H9 (cell line): Measurements from ENCODE around the gene ZNF775. TPM values are rescaled to one million over a fixed set of nuclear protein-coding genes. Genes with fewer than 3 reads are reported as not detected.

ENCODE experiments used
- DNase-seq: peaks from one replicate; pipeline ENCODE4 v3.0.0-alpha.2; 2017
- H2AFZ ChIP-seq: one replicate; pipeline ENCODE4 v1.6.1; 2013; ENCODE audit warnings: mild to moderate bottlenecking, low read length, control low read depth, moderate library complexity
- H2AK5ac ChIP-seq: 2 replicates; pipeline ENCODE4 v1.6.1; 2013; ENCODE audit warnings: low read length, control low read depth, mixed read lengths; ENCODE audit not compliant: insufficient read length
- H2BK120ac ChIP-seq: one replicate; pipeline ENCODE4 v1.6.1; 2013; ENCODE audit warnings: low read depth, mild to moderate bottlenecking, low read length, control low read depth, inconsistent platforms; ENCODE audit not compliant: poor library complexity, severe bottlenecking
- H2BK12ac ChIP-seq: 2 replicates; pipeline ENCODE4 v1.6.1; 2013; ENCODE audit warnings: low read length, control low read depth, mixed read lengths, low read depth; ENCODE audit not compliant: insufficient read length
- H2BK15ac ChIP-seq: 2 replicates; pipeline ENCODE4 v1.6.1; 2013; ENCODE audit warnings: low read depth, low read length, control low read depth
- H2BK20ac ChIP-seq: one replicate; pipeline ENCODE4 v1.6.1; 2013; ENCODE audit warnings: low read depth, mild to moderate bottlenecking, low read length, control low read depth, inconsistent platforms; ENCODE audit not compliant: poor library complexity, severe bottlenecking
- H2BK5ac ChIP-seq: 2 replicates; pipeline ENCODE4 v1.6.1; 2013; ENCODE audit warnings: low read length, control low read depth, mixed read lengths; ENCODE audit not compliant: insufficient read length
- H3K14ac ChIP-seq: 2 replicates; pipeline ENCODE4 v1.6.1; 2013; ENCODE audit warnings: low read length, control low read depth; ENCODE audit not compliant: insufficient read depth
- H3K18ac ChIP-seq: 2 replicates; pipeline ENCODE4 v1.6.1; 2013; ENCODE audit warnings: low read depth, mild to moderate bottlenecking, mixed read lengths, low read length, control low read depth; ENCODE audit not compliant: insufficient read length
- H3K23ac ChIP-seq: 2 replicates; pipeline ENCODE4 v1.6.1; 2013; ENCODE audit warnings: low read length, control low read depth, mixed read lengths, low read depth; ENCODE audit not compliant: insufficient read length
- H3K23me2 ChIP-seq: 2 replicates; pipeline ENCODE4 v1.6.1; 2013; ENCODE audit warnings: low read depth, mild to moderate bottlenecking, mixed read lengths, low read length, control low read depth; ENCODE audit not compliant: insufficient read length, poor library complexity, severe bottlenecking
- H3K27ac ChIP-seq: 2 replicates; pipeline ENCODE4 v1.5.1; 2013; ENCODE audit warnings: low read length, control low read depth, mixed read lengths, low read depth; ENCODE audit not compliant: insufficient read length
- H3K27me3 ChIP-seq: 2 replicates; pipeline ENCODE4 v1.6.1; 2013; ENCODE audit warnings: low read length, control low read depth, inconsistent platforms; ENCODE audit not compliant: insufficient read depth
- H3K4ac ChIP-seq: 2 replicates; pipeline ENCODE4 v1.6.1; 2013; ENCODE audit warnings: low read depth, mild to moderate bottlenecking, control low read depth, inconsistent platforms, low read length, moderate library complexity
- H3K4me1 ChIP-seq: 2 replicates; pipeline ENCODE4 v1.6.1; 2013; ENCODE audit warnings: low read length, control low read depth, inconsistent platforms; ENCODE audit not compliant: insufficient read depth
- H3K4me2 ChIP-seq: 2 replicates; pipeline ENCODE4 v1.6.1; 2013; ENCODE audit warnings: low read length, control low read depth, mixed read lengths; ENCODE audit not compliant: insufficient read length, insufficient read depth
- H3K56ac ChIP-seq: 2 replicates; pipeline ENCODE4 v1.6.1; 2013; ENCODE audit warnings: low read depth, mild to moderate bottlenecking, mixed read lengths, low read length, control low read depth; ENCODE audit not compliant: insufficient read length
- H3K79me1 ChIP-seq: 2 replicates; pipeline ENCODE4 v1.6.1; 2013; ENCODE audit warnings: low read depth, mild to moderate bottlenecking, moderate library complexity, low read length, control low read depth, inconsistent platforms; ENCODE audit not compliant: insufficient read depth, poor library complexity, severe bottlenecking
- H3K79me2 ChIP-seq: 2 replicates; pipeline ENCODE4 v1.6.1; 2013; ENCODE audit warnings: low read length, control low read depth, inconsistent platforms; ENCODE audit not compliant: insufficient read depth
- H3K9ac ChIP-seq: 2 replicates; pipeline ENCODE4 v1.6.1; 2013; ENCODE audit warnings: low read length, control low read depth, mixed read lengths; ENCODE audit not compliant: insufficient read length; ENCODE audit errors: extremely low read depth
- H3K9me3 ChIP-seq: one replicate; pipeline ENCODE4 v1.6.1; 2013; ENCODE audit warnings: low read depth, low read length, inconsistent platforms; ENCODE audit not compliant: control insufficient read depth
- H3T11ph ChIP-seq: one replicate; pipeline ENCODE4 v1.6.1; 2013; ENCODE audit warnings: mild to moderate bottlenecking, low read length, control low read depth, inconsistent platforms
- H4K20me1 ChIP-seq: one replicate; pipeline ENCODE4 v1.6.1; 2013; ENCODE audit not compliant: control insufficient read depth, insufficient read length, insufficient read depth
- H4K5ac ChIP-seq: 2 replicates; pipeline ENCODE4 v1.6.1; 2013; ENCODE audit warnings: low read depth, mild to moderate bottlenecking, mixed read lengths, low read length, control low read depth; ENCODE audit not compliant: insufficient read length
- H4K8ac ChIP-seq: replicated peaks from 2 replicates; pipeline ENCODE4 v1.6.1; 2013; ENCODE audit warnings: low read length, control low read depth, mixed read lengths, low read depth; ENCODE audit not compliant: insufficient read length
- H4K91ac ChIP-seq: 2 replicates; pipeline ENCODE4 v1.6.1; 2013; ENCODE audit warnings: low read depth, mild to moderate bottlenecking, moderate library complexity, mixed read lengths, low read length, control low read depth; ENCODE audit not compliant: insufficient read length
- H3K27ac Mint-ChIP-seq, 3 experiments: 2 replicates in 2 of 3; 3 replicates in 1 of 3; pipeline ENCODE4 v1.8.0; 2020 to 2021; ENCODE audit warnings: mixed read lengths in 3 of 3, mild to moderate bottlenecking in 1 of 3, moderate library complexity in 1 of 3
- H3K27me3 Mint-ChIP-seq: 2 replicates; pipeline ENCODE4 v1.8.0; 2021; ENCODE audit warnings: low read depth, mild to moderate bottlenecking, moderate library complexity, mixed read lengths
- H3K36me3 Mint-ChIP-seq, 3 experiments: 2 replicates in 2 of 3; 3 replicates in 1 of 3; pipeline ENCODE4 v1.8.0; 2020 to 2021; ENCODE audit warnings: low read depth in 3 of 3, mixed read lengths in 3 of 3; ENCODE audit not compliant: insufficient read depth in 1 of 3
- H3K4me1 Mint-ChIP-seq, 2 experiments: 2 replicates each; pipeline ENCODE4 v1.8.0; 2020; ENCODE audit warnings: mixed read lengths in 2 of 2
- H3K4me3 Mint-ChIP-seq, 2 experiments: 2 replicates in 1 of 2; 3 replicates in 1 of 2; pipeline ENCODE4 v1.8.0; 2020 to 2021; ENCODE audit warnings: mild to moderate bottlenecking in 2 of 2, mixed read lengths in 2 of 2, moderate library complexity in 1 of 2
- H3K9me3 Mint-ChIP-seq, 2 experiments: 2 replicates in 1 of 2; 3 replicates in 1 of 2; pipeline ENCODE4 v1.8.0; 2020; ENCODE audit warnings: mild to moderate bottlenecking in 2 of 2, mixed read lengths in 2 of 2, moderate library complexity in 1 of 2
- WGBS: extraction: QIAGEN DNeasy Blood & Tissue Kit; methylation state at CpG from one replicate; pipeline ENCODE4 v1.1.7; 2013; ENCODE audit warnings: missing lambda C conversion rate, low lambda C conversion rate, mixed read lengths; ENCODE audit not compliant: insufficient read length; ENCODE audit errors: extremely low coverage; 5-methylcytosine and 5-hydroxymethylcytosine counted together
- total RNA-seq: library from RNA; stranded (reverse); gene quantifications from 2 replicates; pipeline ENCODE4 v1.2.1, GENCODE V29; 2021
- TF ChIP-seq, protein P1 (sequence below): fragments of 200-600 bp; sonication (generic); conservative IDR thresholded peaks from 3 replicates; pipeline ENCODE4 v1.8.0; 2021; ENCODE audit warnings: antibody characterized with exemption, mild to moderate bottlenecking

ZNF775 gene
- total RNA-seq, 1 experiment from 2014 or later = 10.5 TPM

DNA sequence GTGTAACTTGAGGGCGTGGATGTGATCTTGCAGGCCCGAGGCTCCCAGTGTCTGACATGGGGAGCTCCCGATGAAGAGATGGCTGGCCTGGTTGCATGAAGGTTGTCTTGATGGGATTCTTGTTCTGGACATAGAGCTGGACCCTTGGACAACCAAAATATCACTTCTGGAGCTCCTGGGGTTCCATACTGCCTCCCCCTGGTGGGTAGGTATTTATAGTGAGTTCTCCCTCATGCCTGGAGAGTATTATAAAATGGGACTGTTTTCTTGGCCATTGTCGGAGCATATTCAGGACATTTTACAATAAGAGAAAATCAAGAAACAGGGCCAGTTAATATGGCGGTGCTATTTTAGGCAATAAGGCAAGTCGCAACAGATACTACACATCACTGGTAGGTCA lies 38.7 kb downstream of the ZNF775 start:
- no peak overlapping the region for H4K8ac ChIP-seq
- no peak overlapping the region for H2BK12ac ChIP-seq
- H3T11ph ChIP-seq = no peak overlapping the region
- no peak overlapping the region for H4K91ac ChIP-seq
- H3K18ac ChIP-seq = no peak overlapping the region
- TF ChIP-seq, protein P1, sequence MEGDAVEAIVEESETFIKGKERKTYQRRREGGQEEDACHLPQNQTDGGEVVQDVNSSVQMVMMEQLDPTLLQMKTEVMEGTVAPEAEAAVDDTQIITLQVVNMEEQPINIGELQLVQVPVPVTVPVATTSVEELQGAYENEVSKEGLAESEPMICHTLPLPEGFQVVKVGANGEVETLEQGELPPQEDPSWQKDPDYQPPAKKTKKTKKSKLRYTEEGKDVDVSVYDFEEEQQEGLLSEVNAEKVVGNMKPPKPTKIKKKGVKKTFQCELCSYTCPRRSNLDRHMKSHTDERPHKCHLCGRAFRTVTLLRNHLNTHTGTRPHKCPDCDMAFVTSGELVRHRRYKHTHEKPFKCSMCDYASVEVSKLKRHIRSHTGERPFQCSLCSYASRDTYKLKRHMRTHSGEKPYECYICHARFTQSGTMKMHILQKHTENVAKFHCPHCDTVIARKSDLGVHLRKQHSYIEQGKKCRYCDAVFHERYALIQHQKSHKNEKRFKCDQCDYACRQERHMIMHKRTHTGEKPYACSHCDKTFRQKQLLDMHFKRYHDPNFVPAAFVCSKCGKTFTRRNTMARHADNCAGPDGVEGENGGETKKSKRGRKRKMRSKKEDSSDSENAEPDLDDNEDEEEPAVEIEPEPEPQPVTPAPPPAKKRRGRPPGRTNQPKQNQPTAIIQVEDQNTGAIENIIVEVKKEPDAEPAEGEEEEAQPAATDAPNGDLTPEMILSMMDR = peak; percentile 46; the same call in 2 of the 3 replicates
- no peak overlapping the region for H3K27ac Mint-ChIP-seq
- no peak overlapping the region for H3K4me2 ChIP-seq
- H3K56ac ChIP-seq = no peak overlapping the region
- H3K36me3 Mint-ChIP-seq = peaks cover 0 to 3% (median 2%) of the 10 kb centered on the region in 3 experiments; a peak in 5 of 7 replicates
- no peak overlapping the region for H3K4ac ChIP-seq
- WGBS = no CpG with 5 or more reads among the region's 6 CpGs
- no peak overlapping the region for H2BK5ac ChIP-seq
- H3K27me3 Mint-ChIP-seq = peaks cover 14% of the 10 kb centered on the region
- H2BK120ac ChIP-seq = no peak overlapping the region
- no peaks in the 10 kb centered on the region for H3K9me3 ChIP-seq
- H3K79me1 ChIP-seq = no peaks in the 10 kb centered on the region
- no peaks in the 10 kb centered on the region; a peak in 2 of 5 replicates for H3K9me3 Mint-ChIP-seq
- no peak overlapping the region for H2BK20ac ChIP-seq
- H3K23ac ChIP-seq = no peak overlapping the region
- H3K9ac ChIP-seq = no peak overlapping the region
- no peak overlapping the region for H3K14ac ChIP-seq
- H2AFZ ChIP-seq = no peak overlapping the region
- no peak overlapping the region for H3K4me3 Mint-ChIP-seq
- no peak overlapping the region for H2BK15ac ChIP-seq
- no peaks in the 10 kb centered on the region for H4K20me1 ChIP-seq
- H2AK5ac ChIP-seq = no peak overlapping the region
- H3K79me2 ChIP-seq = no peaks in the 10 kb centered on the region
- H3K27me3 ChIP-seq = no peaks in the 10 kb centered on the region
- DNase-seq = no peak
- H3K4me1 ChIP-seq = no peaks in the 10 kb centered on the region; the same call in 1 of the 2 replicates
- H3K4me1 Mint-ChIP-seq = peaks cover 21 to 27% of the 10 kb centered on the region in 2 experiments
- no peak overlapping the region for H4K5ac ChIP-seq
- H3K23me2 ChIP-seq = no peaks in the 10 kb centered on the region
- no peak overlapping the region for H3K27ac ChIP-seq
